GM20000 (cell line): Measurements from ENCODE around the gene ZNF358.
A peak's percentile ranks its signal among the peaks of the same experiment; 100 is the strongest.

Source experiments
- DNase-seq: peaks from one replicate; pipeline ENCODE4 v3.0.0; 2012; ENCODE audit warnings: low spot score
- CTCF ChIP-seq: IDR thresholded peaks from 2 replicates; pipeline ENCODE4 v1.5.1; 2012; ENCODE audit warnings: mild to moderate bottlenecking, control low read depth; ENCODE audit errors: extremely low read depth, missing control alignments

Gene ZNF358

GRCh38 chr19:7492558-7492957 lies 23.3 kb upstream of the ZNF358 start:
- TF ChIP-seq CTCF, result no peak
- DNase-seq, result no peak

DNA sequence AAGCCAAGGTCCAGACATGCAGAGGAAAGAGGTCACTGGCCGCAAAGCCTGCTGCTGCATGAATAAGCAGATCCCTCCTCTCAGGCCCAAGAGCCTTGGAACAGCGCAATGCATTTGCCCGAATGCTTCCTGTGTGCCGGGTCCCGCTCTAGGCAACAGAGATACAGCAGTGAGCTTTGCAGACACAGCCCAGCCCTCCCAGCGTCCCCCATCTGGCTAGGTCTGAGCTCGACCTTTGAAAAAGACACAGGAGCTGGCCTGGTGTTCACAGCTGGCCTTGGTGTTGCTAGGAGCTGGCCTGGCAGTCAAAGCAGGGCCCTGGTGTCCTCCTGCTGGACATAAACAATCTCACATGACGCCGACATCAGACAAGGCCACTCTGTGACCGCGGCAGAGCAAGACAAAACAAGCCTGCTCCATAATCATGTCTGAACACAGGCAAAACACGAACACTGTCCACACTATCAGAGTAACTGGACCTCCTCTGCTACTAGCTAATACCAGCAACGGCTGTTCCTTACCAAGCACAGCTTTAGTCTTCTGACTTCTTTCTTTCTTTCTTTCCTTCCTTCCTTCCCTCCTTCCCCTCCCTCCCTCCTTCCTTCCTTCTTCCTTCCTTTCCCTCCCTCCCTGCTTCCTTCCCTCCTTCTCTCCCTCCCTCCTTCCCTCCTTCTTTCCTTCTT lies 21.3 kb upstream of the ZNF358 start:
- TF ChIP-seq CTCF, result no peak
- no peak for DNase-seq

DNA sequence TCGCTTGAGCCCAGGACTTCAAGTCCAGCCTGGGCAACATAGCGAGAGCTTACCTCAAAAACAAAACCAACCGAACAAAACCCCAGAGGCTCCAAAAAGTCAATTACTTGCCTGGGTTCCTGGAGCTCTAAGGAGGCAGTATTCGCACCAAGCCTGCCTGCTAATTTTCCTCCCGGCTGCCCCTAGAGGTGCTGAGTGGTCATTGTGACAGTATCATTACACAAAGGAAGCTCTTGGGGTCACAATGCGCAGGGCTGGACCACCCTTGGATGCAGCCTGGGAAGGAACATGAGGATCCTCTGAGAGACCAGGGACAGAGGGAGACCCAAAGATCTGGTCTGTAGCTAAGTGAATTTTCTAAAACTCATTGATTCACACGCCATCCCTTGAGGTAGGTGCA lies 18.6 kb upstream of the ZNF358 start:
- no peak for DNase-seq
- peak; percentile 5 for TF ChIP-seq CTCF

DNA sequence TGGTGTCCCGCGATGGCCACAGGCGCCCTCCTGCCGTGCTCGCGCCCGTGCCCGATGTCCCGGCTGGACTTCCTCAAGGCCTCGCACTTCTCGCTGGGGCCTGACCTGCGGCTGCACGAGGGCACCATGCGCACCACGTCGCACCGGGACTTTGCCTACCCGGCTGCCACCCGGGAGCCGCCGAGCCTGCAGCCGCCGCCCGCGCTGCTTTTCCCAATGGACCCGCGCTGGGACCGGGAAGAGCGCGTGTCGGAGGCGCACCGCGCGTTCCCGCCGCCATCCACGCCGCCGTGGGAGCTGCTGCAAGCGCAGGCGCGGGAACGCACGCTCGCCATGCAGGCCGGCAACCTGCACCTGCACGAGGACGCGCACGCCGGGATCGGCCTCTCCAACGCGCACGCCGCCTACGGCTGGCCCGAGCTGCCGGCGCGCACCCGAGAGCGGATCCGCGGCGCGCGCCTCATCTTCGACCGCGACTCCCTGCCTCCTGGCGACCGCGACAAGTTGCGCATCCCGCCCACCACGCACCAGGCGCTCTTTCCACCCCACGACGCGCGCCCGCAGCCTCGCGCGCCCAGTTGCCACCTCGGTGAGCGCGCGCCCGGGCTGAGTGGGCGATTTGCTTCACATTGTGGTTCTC lies 15.0 kb upstream of the ZNF358 start:
- no peak for TF ChIP-seq CTCF
- peak; percentile 73 for DNase-seq

DNA sequence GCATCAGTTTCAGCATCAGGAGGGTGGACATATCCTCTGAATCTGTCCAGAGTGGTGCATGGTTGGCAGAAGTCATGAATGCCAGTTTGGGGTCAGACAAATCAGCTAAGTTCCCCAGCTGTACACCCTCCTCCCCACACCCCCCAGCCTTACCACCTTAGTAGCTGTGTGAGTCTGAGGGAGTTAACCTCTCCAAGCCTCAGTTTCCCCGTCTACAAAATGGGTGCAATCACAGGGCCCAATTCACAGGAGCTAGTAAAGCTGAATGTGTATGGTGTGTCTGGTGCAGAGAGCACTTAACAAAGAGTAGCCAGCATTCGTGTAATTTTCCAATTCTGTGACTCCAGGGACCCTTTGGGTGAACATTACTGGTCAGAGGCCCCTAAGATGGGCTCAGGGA lies 13.4 kb upstream of the ZNF358 start:
- no peak for DNase-seq
- TF ChIP-seq CTCF, result no peak

DNA sequence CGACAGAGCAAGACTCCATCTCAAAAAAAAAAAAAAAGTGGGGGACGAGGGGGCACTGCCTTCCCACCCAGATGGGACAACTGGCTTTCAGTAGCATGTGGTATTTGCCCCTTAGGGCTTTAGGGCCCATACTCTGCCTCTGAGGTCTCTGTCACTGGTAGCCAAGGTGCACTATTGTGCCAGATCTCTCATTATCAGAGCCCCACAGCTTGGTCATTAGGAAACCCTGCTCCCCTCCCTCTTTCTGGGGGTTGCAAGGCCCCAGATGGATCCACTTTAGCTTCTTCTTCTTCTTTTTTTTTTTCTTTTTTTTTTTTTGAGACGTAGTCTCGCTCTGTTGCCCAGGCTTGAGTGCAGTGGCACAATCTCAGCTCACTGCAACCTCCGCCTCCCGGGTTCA lies 11.2 kb upstream of the ZNF358 start:
- DNase-seq, result no peak
- no peak for TF ChIP-seq CTCF

- no peak for TF ChIP-seq CTCF
- no peak for DNase-seq
Measured at GRCh38 chr19:7505288-7505681, 10.6 kb upstream of the ZNF358 start.
